CD14-positive monocyte (primary cell): ENCODE measurements around the gene ARHGEF16. TPM values are rescaled to one million over a fixed set of nuclear protein-coding genes. Genes with fewer than 3 reads are reported as not detected.

ENCODE experiments used
- DNase-seq, 3 donors: peaks; one replicate each; pipeline ENCODE4 v3.0.0-alpha.2; 2011 to 2022
- H2AFZ ChIP-seq: 2 replicates; pipeline ENCODE4 v1.6.0; 2012; ENCODE audit warnings: mild to moderate bottlenecking, low read depth, low read length, inconsistent platforms; ENCODE audit not compliant: insufficient read depth, poor library complexity, severe bottlenecking
- H3K27ac ChIP-seq, 2 donors: 1 replicate in 1 of 2; 2 replicates in 1 of 2; pipeline ENCODE4 v1.5.1; 2012 to 2013; ENCODE audit warnings: low read length in 2 of 2, control low read depth in 1 of 2, inconsistent platforms in 1 of 2, low read depth in 1 of 2, mild to moderate bottlenecking in 1 of 2
- H3K27me3 ChIP-seq, 2 donors: one replicate each; pipeline versions ENCODE4 v1.6.0 to v1.6.1; 2011 to 2013; ENCODE audit warnings: low read length in 2 of 2; ENCODE audit not compliant: control insufficient read depth in 2 of 2, insufficient read depth in 2 of 2
- H3K36me3 ChIP-seq, 2 donors: replicated peaks in 1 of 2; 1 replicate in 1 of 2; 2 replicates in 1 of 2; pipeline versions ENCODE4 v1.5.1 to v1.6.1; 2012 to 2013; ENCODE audit warnings: low read length in 2 of 2, control low read depth in 1 of 2, inconsistent platforms in 1 of 2, mild to moderate bottlenecking in 1 of 2; ENCODE audit not compliant: insufficient read depth in 2 of 2, control insufficient read depth in 1 of 2
- H3K4me1 ChIP-seq, 2 donors: 1 replicate in 1 of 2; 2 replicates in 1 of 2; pipeline versions ENCODE4 v1.5.1 to v1.6.1; 2012 to 2013; ENCODE audit warnings: low read length in 2 of 2, control low read depth in 1 of 2, inconsistent platforms in 1 of 2, mild to moderate bottlenecking in 1 of 2, moderate library complexity in 1 of 2; ENCODE audit not compliant: insufficient read depth in 2 of 2, control insufficient read depth in 1 of 2
- H3K4me2 ChIP-seq: replicated peaks from 2 replicates; pipeline ENCODE3; 2012; ENCODE audit warnings: low read length, moderate library complexity, mild to moderate bottlenecking; ENCODE audit not compliant: poor library complexity, severe bottlenecking; ENCODE audit errors: extremely low read depth
- H3K4me3 ChIP-seq, 3 experiments: fragments of 200-600 bp in 1 of 3; sonication (generic) in 1 of 3; replicated peaks in 1 of 3; 1 replicate in 2 of 3; 2 replicates in 1 of 3; pipeline ENCODE4 v1.5.1; 2011 to 2013; ENCODE audit warnings: low read length in 3 of 3, mild to moderate bottlenecking in 3 of 3, control low read depth in 2 of 3, low read depth in 2 of 3, inconsistent platforms in 1 of 3, moderate library complexity in 1 of 3
- H3K79me2 ChIP-seq: 2 replicates; pipeline ENCODE4 v1.6.0; 2012; ENCODE audit warnings: mild to moderate bottlenecking, control low read depth, inconsistent platforms, low read length, moderate library complexity; ENCODE audit not compliant: insufficient read depth
- H3K9ac ChIP-seq: 2 replicates; pipeline ENCODE4 v1.6.0; 2017; ENCODE audit warnings: low read length, mild to moderate bottlenecking; ENCODE audit not compliant: insufficient read depth, poor library complexity, severe bottlenecking
- H3K9me3 ChIP-seq, 2 donors: replicated peaks in 1 of 2; 1 replicate in 1 of 2; 2 replicates in 1 of 2; pipeline versions ENCODE4 v1.5.1 to v1.6.1; 2012 to 2013; ENCODE audit warnings: low read length in 2 of 2, control low read depth in 1 of 2; ENCODE audit not compliant: control insufficient read depth in 1 of 2, insufficient read depth in 1 of 2
- H4K20me1 ChIP-seq: 2 replicates; pipeline ENCODE4 v1.6.0; 2012; ENCODE audit warnings: mild to moderate bottlenecking, low read length, control low read depth, moderate library complexity; ENCODE audit not compliant: insufficient read depth
- H3K27ac Mint-ChIP-seq, 7 donors: one replicate each; pipeline ENCODE4 v1.8.0; 2020; ENCODE audit warnings: mild to moderate bottlenecking in 7 of 7, mixed read lengths in 7 of 7, moderate library complexity in 6 of 7, inconsistent platforms in 2 of 7
- H3K27me3 Mint-ChIP-seq, 3 donors: one replicate each; pipeline ENCODE4 v1.8.0; 2021 to 2022; ENCODE audit warnings: low read depth in 3 of 3, mild to moderate bottlenecking in 3 of 3, mixed read lengths in 3 of 3, moderate library complexity in 3 of 3, inconsistent platforms in 1 of 3
- H3K36me3 Mint-ChIP-seq, 2 donors: one replicate each; pipeline ENCODE4 v1.8.0; 2020; ENCODE audit warnings: mixed read lengths in 2 of 2, inconsistent platforms in 1 of 2, mild to moderate bottlenecking in 1 of 2
- H3K4me1 Mint-ChIP-seq: one replicate; pipeline ENCODE4 v1.8.0; 2020; ENCODE audit warnings: mild to moderate bottlenecking, mixed read lengths
- H3K4me3 Mint-ChIP-seq, 2 donors: one replicate each; pipeline ENCODE4 v1.8.0; 2020; ENCODE audit warnings: mild to moderate bottlenecking in 2 of 2, mixed read lengths in 2 of 2, moderate library complexity in 1 of 2
- H3K9me3 Mint-ChIP-seq, 7 donors: one replicate each; pipeline ENCODE4 v1.8.0; 2020 to 2022; ENCODE audit warnings: mixed read lengths in 7 of 7, mild to moderate bottlenecking in 6 of 7, moderate library complexity in 6 of 7, inconsistent platforms in 2 of 7
- WGBS: methylation state at CpG from one replicate; pipeline ENCODE4 v1.1.5; 2013; ENCODE audit warnings: missing lambda C conversion rate; ENCODE audit not compliant: insufficient coverage; 5-methylcytosine and 5-hydroxymethylcytosine counted together
- intact Hi-C, 2 donors: fragments of 100-400 bp; cut with micrococcal nuclease; formaldehyde crosslinking; loops; one replicate each; pipeline versions ENCODE4 v1.15.0 to v1.15.1; 2023
- polyA plus RNA-seq, 3 donors: library from polyadenylated mRNA; depleted of rRNA in 1 of 3; unstranded in 2 of 3; stranded (reverse) in 1 of 3; fragments of 300-500 nt in 2 of 3; fragments of >200 nt in 1 of 3; fragmentation: Illumina TruSeq in 2 of 3; gene quantifications; 1 replicate in 2 of 3; 2 replicates in 1 of 3; pipeline ENCODE4 v1.2.3, GENCODE V29; 2012 to 2021
- TF ChIP-seq, protein P1 (sequence below): fragments of 200-600 bp; IDR thresholded peaks from one replicate; pipeline ENCODE4 v1.8.0; 2022; ENCODE audit warnings: antibody characterized with exemption, mild to moderate bottlenecking

The ARHGEF16 gene
- polyA plus RNA-seq, 3 donors = not detected

GRCh38 chr1:3474016-3474415 lies 19.6 kb downstream of the ARHGEF16 start:
- Histone ChIP-seq H3K4me2 (no peak overlapping the region), H3K36me3 (no peaks in the 10 kb centered on the region)
- H3K27me3 Mint-ChIP-seq = peaks cover 4 to 5% (median 5%) of the 10 kb centered on the region in 3 donors

GRCh38 chr1:3474421-3474820 lies 20.0 kb downstream of the ARHGEF16 start:
- 78% methylated on average over 6 of the region's 10 CpGs for WGBS
- Histone ChIP-seq H3K9ac (no peak overlapping the region), H4K20me1 (no peaks in the 10 kb centered on the region), H3K27me3 (no peaks in the 10 kb centered on the region), H2AFZ (no peak overlapping the region), H3K27ac (no peak overlapping the region), H3K4me3 (no peak overlapping the region), H3K4me1 (no peaks in the 10 kb centered on the region), H3K79me2 (no peaks in the 10 kb centered on the region), H3K4me2 (no peak overlapping the region), H3K9me3 (no peaks in the 10 kb centered on the region), H3K36me3 (no peaks in the 10 kb centered on the region)
- H3K4me1 Mint-ChIP-seq = no peaks in the 10 kb centered on the region
- DNase-seq = no peak
- H3K36me3 Mint-ChIP-seq = no peaks in the 10 kb centered on the region
- peaks cover 4 to 5% (median 5%) of the 10 kb centered on the region in 3 donors for H3K27me3 Mint-ChIP-seq
- TF ChIP-seq, protein P1, sequence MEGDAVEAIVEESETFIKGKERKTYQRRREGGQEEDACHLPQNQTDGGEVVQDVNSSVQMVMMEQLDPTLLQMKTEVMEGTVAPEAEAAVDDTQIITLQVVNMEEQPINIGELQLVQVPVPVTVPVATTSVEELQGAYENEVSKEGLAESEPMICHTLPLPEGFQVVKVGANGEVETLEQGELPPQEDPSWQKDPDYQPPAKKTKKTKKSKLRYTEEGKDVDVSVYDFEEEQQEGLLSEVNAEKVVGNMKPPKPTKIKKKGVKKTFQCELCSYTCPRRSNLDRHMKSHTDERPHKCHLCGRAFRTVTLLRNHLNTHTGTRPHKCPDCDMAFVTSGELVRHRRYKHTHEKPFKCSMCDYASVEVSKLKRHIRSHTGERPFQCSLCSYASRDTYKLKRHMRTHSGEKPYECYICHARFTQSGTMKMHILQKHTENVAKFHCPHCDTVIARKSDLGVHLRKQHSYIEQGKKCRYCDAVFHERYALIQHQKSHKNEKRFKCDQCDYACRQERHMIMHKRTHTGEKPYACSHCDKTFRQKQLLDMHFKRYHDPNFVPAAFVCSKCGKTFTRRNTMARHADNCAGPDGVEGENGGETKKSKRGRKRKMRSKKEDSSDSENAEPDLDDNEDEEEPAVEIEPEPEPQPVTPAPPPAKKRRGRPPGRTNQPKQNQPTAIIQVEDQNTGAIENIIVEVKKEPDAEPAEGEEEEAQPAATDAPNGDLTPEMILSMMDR = no peak
- H3K4me3 Mint-ChIP-seq = no peak overlapping the region
- H3K27ac Mint-ChIP-seq = no peak overlapping the region
- H3K9me3 Mint-ChIP-seq = peaks cover 0 to 3% (median 0%) of the 10 kb centered on the region in 7 donors
- intact Hi-C loops = no loop called here

More at GRCh38 chr1:3474016-3474415, 19.6 kb downstream of the ARHGEF16 start:
- Histone ChIP-seq H3K27ac (no peak overlapping the region), H3K79me2 (no peaks in the 10 kb centered on the region), H3K27me3 (no peaks in the 10 kb centered on the region), H3K9ac (no peak overlapping the region), H4K20me1 (no peaks in the 10 kb centered on the region), H3K4me3 (no peak overlapping the region), H3K9me3 (no peaks in the 10 kb centered on the region), H2AFZ (no peak overlapping the region), H3K4me1 (no peaks in the 10 kb centered on the region)
- DNase-seq = no peak
- intact Hi-C loops = no loop called here
- TF ChIP-seq, protein P1 = no peak
- peaks cover 0 to 3% (median 0%) of the 10 kb centered on the region in 7 donors for H3K9me3 Mint-ChIP-seq
- no peak overlapping the region for H3K27ac Mint-ChIP-seq
- 88% methylated on average over 8 of the region's 8 CpGs for WGBS
- no peak overlapping the region for H3K4me3 Mint-ChIP-seq
- H3K4me1 Mint-ChIP-seq = no peaks in the 10 kb centered on the region
- no peaks in the 10 kb centered on the region for H3K36me3 Mint-ChIP-seq
